Skin epidermis (tissue), 12 donors: ENCODE data around the gene SPATA32.
"Not testable (repeated sequence)": the region's sequence is repeated elsewhere in the genome, so short reads cannot be mapped to it uniquely, and the experiment has no call there.

ENCODE experiments used
- H3K27ac ChIP-seq, 21 experiments: fragments of 200-600 bp; sonication (generic) in 11 of 21; one replicate each; pipeline ENCODE4 v1.5.0; 2020; ENCODE audit warnings: mild to moderate bottlenecking in 3 of 21, inconsistent platforms in 2 of 21, moderate library complexity in 2 of 21
- H3K4me3 ChIP-seq, 7 experiments: fragments of 200-600 bp; sonication (generic) in 2 of 7; one replicate each; pipeline ENCODE4 v1.5.0; 2020; ENCODE audit warnings: inconsistent platforms in 2 of 7, mild to moderate bottlenecking in 2 of 7, moderate library complexity in 1 of 7

Gene SPATA32

GRCh38 chr17:45261577-45262515 is at the start of gene SPATA32:
Gene SPATA32, minus strand, starts transcription at chr17:45262094. Its CDS starts 78 bp downstream, at chr17:45262016.
- Histone ChIP-seq H3K4me3 (peak within 1 kb of the TSS; percentile 38 to 59 (median 44)), H3K27ac (peak within 1 kb of the TSS in 20 of 21 experiments; percentile 12 to 87 (median 58))

- no peak overlapping the region for H3K4me3 ChIP-seq
- H3K27ac ChIP-seq: peak overlapping the region in 20 of 21 experiments; percentile 63 to 98 (median 90)
Observed at GRCh38 chr17:45311401-45311759, 49.5 kb upstream of the SPATA32 start.

- no peak overlapping the region for H3K4me3 ChIP-seq
- peak overlapping the region in 19 of 21 experiments; percentile 6 to 98 (median 85) for H3K27ac ChIP-seq
Observed at GRCh38 chr17:45310380-45311324, 48.8 kb upstream of the SPATA32 start.

GRCh38 chr17:45309400-45309799 is 47.5 kb upstream of the SPATA32 start:
- peak overlapping the region in 10 of 21 experiments; percentile 1 to 96 (median 76) for H3K27ac ChIP-seq
- no peak overlapping the region for H3K4me3 ChIP-seq

- Histone ChIP-seq H3K4me3 (no peak overlapping the region), H3K27ac (peak overlapping the region in 15 of 21 experiments; percentile 60 to 86 (median 79))
Observed at GRCh38 chr17:45308840-45309239, 46.9 kb upstream of the SPATA32 start.

- peak overlapping the region; percentile 10 to 86 (median 77) for H3K27ac ChIP-seq
Observed at GRCh38 chr17:45308016-45308365, 46.1 kb upstream of the SPATA32 start.

GRCh38 chr17:45307290-45308015 is 45.6 kb upstream of the SPATA32 start:
- H3K4me3 ChIP-seq: no peak overlapping the region

More at GRCh38 chr17:45308016-45308365, 46.1 kb upstream of the SPATA32 start:
- H3K4me3 ChIP-seq: no peak overlapping the region

GRCh38 chr17:45306623-45307022 is 44.7 kb upstream of the SPATA32 start:
- Histone ChIP-seq H3K4me3 (no peak overlapping the region), H3K27ac (peak overlapping the region in 17 of 21 experiments; percentile 10 to 86 (median 77))

More at GRCh38 chr17:45307290-45308015, 45.6 kb upstream of the SPATA32 start:
- peak overlapping the region; percentile 10 to 86 (median 77) for H3K27ac ChIP-seq

GRCh38 chr17:45306094-45306493 is 44.2 kb upstream of the SPATA32 start:
- no peak overlapping the region for H3K4me3 ChIP-seq
- peak overlapping the region in 15 of 21 experiments; percentile 10 to 86 (median 75) for H3K27ac ChIP-seq

GRCh38 chr17:45305530-45306087 is 43.7 kb upstream of the SPATA32 start:
- H3K27ac ChIP-seq: peak overlapping the region in 14 of 21 experiments; percentile 10 to 83 (median 65)
- H3K4me3 ChIP-seq: no peak overlapping the region

- H3K4me3 ChIP-seq: no peak overlapping the region
- peak overlapping the region in 19 of 21 experiments; percentile 5 to 76 (median 60) for H3K27ac ChIP-seq
Observed at GRCh38 chr17:45302649-45303173, 40.8 kb upstream of the SPATA32 start.

- H3K27ac ChIP-seq: peak overlapping the region in 17 of 21 experiments; percentile 19 to 76 (median 60)
- not testable (repeated sequence) for H3K4me3 ChIP-seq
Observed at GRCh38 chr17:45302220-45302619, 40.3 kb upstream of the SPATA32 start.

- peak overlapping the region in 5 of 21 experiments; percentile 50 to 76 (median 63) for H3K27ac ChIP-seq
Observed at GRCh38 chr17:45301674-45302073, 39.8 kb upstream of the SPATA32 start.

GRCh38 chr17:45300060-45300751 is 38.3 kb upstream of the SPATA32 start:
- peak overlapping the region in 6 of 21 experiments; percentile 35 to 60 (median 56) for H3K27ac ChIP-seq
- H3K4me3 ChIP-seq: no peak overlapping the region

More at GRCh38 chr17:45301674-45302073, 39.8 kb upstream of the SPATA32 start:
- no peak overlapping the region for H3K4me3 ChIP-seq

GRCh38 chr17:45299361-45299760 is 37.5 kb upstream of the SPATA32 start:
- H3K27ac ChIP-seq: peak overlapping the region in 14 of 21 experiments; percentile 3 to 67 (median 49)
- H3K4me3 ChIP-seq: no peak overlapping the region

GRCh38 chr17:45298546-45299285 is 36.8 kb upstream of the SPATA32 start:
- no peak overlapping the region for H3K4me3 ChIP-seq
- peak overlapping the region in 16 of 21 experiments; percentile 3 to 67 (median 49) for H3K27ac ChIP-seq

- Histone ChIP-seq H3K27ac (peak overlapping the region in 15 of 21 experiments; percentile 7 to 77 (median 47)), H3K4me3 (no peak overlapping the region)
Observed at GRCh38 chr17:45296833-45297124, 34.9 kb upstream of the SPATA32 start.
